HEK293T (cell line): ENCODE results near the gene MRNIP.

ENCODE experiments used
- CTCF ChIA-PET: fragments of 350-600 bp; formaldehyde crosslinking; extraction: SDS; loops from one replicate; lab custom pipeline; 2021; ENCODE audit warnings: antibody characterized with exemption, inconsistent platforms; lab: Yijun Ruan, JAX
- POLR2A ChIA-PET: fragments of 350-600 bp; formaldehyde crosslinking; extraction: SDS; loops from one replicate; lab custom pipeline; 2020; ENCODE audit warnings: antibody characterized with exemption, inconsistent platforms; lab: Yijun Ruan, JAX
- DNase-seq: peaks from one replicate; pipeline ENCODE4 v3.0.0; 2012; ENCODE audit warnings: mixed read lengths; ENCODE audit errors: extremely low spot score
- ARNT ChIP-seq: fragments of 450-650 bp; IDR thresholded peaks from 2 replicates; pipeline ENCODE4 v1.6.1; 2017; ENCODE audit warnings: mild to moderate bottlenecking
- BHLHE40 ChIP-seq: fragments of 450-650 bp; IDR thresholded peaks from 2 replicates; pipeline ENCODE4 v1.6.1; 2016; ENCODE audit warnings: mild to moderate bottlenecking, moderate library complexity, borderline replicate concordance
- CTBP1 ChIP-seq: fragments of 450-650 bp; IDR thresholded peaks from 2 replicates; pipeline ENCODE4 v1.6.1; 2016; ENCODE audit warnings: borderline replicate concordance
- ELF4 ChIP-seq: fragments of 450-650 bp; IDR thresholded peaks from 2 replicates; pipeline ENCODE4 v1.6.1; 2017; ENCODE audit warnings: antibody characterized with exemption
- FOXA1 ChIP-seq: fragments of 450-650 bp; IDR thresholded peaks from 2 replicates; pipeline ENCODE4 v1.6.1; 2016; ENCODE audit warnings: mild to moderate bottlenecking
- FOXK2 ChIP-seq: fragments of 450-650 bp; IDR thresholded peaks from 2 replicates; pipeline ENCODE4 v1.6.1; 2016; ENCODE audit warnings: mild to moderate bottlenecking
- HDGF ChIP-seq: fragments of 450-650 bp; IDR thresholded peaks from 2 replicates; pipeline ENCODE4 v1.6.1; 2017; ENCODE audit warnings: antibody characterized with exemption, borderline replicate concordance
- L3MBTL2 ChIP-seq: fragments of 450-650 bp; conservative IDR thresholded peaks from 2 replicates; pipeline ENCODE4 v1.6.1; 2016; ENCODE audit warnings: mild to moderate bottlenecking
- LEF1 ChIP-seq: fragments of 450-650 bp; IDR thresholded peaks from 2 replicates; pipeline ENCODE4 v1.6.1; 2017; ENCODE audit warnings: mild to moderate bottlenecking, borderline replicate concordance
- NFRKB ChIP-seq: fragments of 450-650 bp; IDR thresholded peaks from 2 replicates; pipeline ENCODE4 v1.6.1; 2016; ENCODE audit warnings: mild to moderate bottlenecking, moderate library complexity
- SP1 ChIP-seq: fragments of 450-650 bp; IDR thresholded peaks from 2 replicates; pipeline ENCODE4 v1.6.1; 2017
- SUZ12 ChIP-seq: fragments of 450-650 bp; IDR thresholded peaks from 2 replicates; pipeline ENCODE4 v1.6.1; 2016; ENCODE audit warnings: mild to moderate bottlenecking
- TARDBP ChIP-seq: fragments of 450-650 bp; IDR thresholded peaks from 2 replicates; pipeline ENCODE4 v1.6.1; 2016
- ZNF384 ChIP-seq: fragments of 450-650 bp; IDR thresholded peaks from 2 replicates; pipeline ENCODE4 v1.6.1; 2016
- TF ChIP-seq, protein P1 (sequence below): fragments of 450-650 bp; IDR thresholded peaks from 2 replicates; pipeline ENCODE4 v1.6.1; 2016

Gene MRNIP

DNA sequence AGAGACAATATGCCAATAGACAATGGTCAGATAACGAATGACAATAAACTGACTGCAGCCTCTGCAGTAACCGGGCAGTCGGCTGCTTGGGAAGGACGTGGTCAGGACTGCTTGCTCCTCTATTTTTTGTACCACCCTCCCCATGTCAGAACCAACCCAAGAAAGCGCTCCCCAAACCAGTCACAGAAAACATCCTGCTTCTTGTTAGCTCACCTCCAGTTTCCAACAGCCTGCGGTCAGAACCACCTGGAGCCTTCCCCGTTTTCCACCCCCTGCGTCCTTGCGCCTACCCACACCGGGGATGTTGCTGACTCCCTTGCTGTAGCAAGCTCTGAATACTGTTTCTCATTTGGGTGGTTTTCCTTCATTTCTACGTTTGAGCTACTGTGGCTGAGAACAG, 1.7 kb upstream of the MRNIP start:
- ChIA-PET CTCF (no interaction called here), POLR2A (no interaction called here)
- DNase-seq, result no peak
- TF ChIP-seq ARNT (no peak), CTBP1 (no peak), L3MBTL2 (no peak), SUZ12 (no peak), ELF4 (no peak)

DNA sequence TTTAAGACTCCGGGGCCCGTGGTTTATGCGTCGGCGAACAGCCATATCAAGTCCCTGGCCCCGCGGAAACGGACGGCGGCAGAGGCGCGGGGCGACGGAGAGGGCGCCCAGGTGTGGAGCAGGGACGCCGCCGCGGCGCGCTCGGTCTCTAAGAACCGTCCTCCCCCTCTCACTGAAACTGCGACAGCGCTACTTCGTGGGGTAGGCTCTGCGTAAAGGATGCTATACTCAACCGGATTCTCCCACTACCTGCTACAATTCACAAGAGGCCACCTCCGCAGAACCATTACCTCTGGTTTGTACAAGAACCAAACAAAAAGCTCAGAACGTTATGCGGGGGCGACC, 404 bp downstream of the MRNIP start:
- peak; percentile 60 for DNase-seq
- ChIA-PET CTCF (no interaction called here), POLR2A (interaction anchor here (1.0 to 1.2 kb wide), 3 partner anchors 12 to 39 kb away, joined by 3 read pairs; no protein-coding TSS in a partner anchor)
- TF ChIP-seq NFRKB, result no peak
- no peak for TF ChIP-seq TARDBP
- TF ChIP-seq, protein P1, sequence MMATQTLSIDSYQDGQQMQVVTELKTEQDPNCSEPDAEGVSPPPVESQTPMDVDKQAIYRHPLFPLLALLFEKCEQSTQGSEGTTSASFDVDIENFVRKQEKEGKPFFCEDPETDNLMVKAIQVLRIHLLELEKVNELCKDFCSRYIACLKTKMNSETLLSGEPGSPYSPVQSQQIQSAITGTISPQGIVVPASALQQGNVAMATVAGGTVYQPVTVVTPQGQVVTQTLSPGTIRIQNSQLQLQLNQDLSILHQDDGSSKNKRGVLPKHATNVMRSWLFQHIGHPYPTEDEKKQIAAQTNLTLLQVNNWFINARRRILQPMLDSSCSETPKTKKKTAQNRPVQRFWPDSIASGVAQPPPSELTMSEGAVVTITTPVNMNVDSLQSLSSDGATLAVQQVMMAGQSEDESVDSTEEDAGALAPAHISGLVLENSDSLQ, result no peak
- TF ChIP-seq SUZ12, result no peak
- no peak for TF ChIP-seq ARNT
- no peak for TF ChIP-seq ELF4
- no peak for TF ChIP-seq CTBP1
- TF ChIP-seq LEF1, result no peak

DNA sequence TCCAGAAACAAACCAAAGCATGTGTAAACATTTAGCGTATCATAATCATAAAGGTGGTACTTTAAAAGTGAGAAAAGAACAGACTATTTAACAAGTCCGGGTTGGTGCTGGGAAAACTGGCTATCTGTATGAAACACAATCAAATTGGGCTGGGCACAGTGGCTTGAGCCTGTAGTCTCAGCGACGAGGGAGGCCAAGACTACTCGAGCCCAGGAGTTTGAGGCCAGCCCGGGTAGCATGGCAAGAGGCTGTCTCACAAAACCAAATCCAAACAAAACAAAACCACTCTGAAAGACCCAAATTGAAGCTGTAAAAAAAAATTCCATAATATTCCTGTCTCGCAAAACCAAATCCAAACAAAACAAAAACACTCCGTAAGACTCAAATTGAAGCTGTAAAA, 4.3 kb downstream of the MRNIP start:
- DNase-seq, result no peak
- no peak for TF ChIP-seq BHLHE40
- TF ChIP-seq, protein P1, result no peak
- no peak for TF ChIP-seq CTBP1
- TF ChIP-seq L3MBTL2, result no peak
- no peak for TF ChIP-seq ARNT
- TF ChIP-seq FOXA1, result no peak
- no peak for TF ChIP-seq TARDBP
- no peak for TF ChIP-seq FOXK2
- no peak for TF ChIP-seq HDGF
- no peak for TF ChIP-seq ZNF384
- TF ChIP-seq SP1, result no peak
- ChIA-PET CTCF (no interaction called here), POLR2A (no interaction called here)

DNA sequence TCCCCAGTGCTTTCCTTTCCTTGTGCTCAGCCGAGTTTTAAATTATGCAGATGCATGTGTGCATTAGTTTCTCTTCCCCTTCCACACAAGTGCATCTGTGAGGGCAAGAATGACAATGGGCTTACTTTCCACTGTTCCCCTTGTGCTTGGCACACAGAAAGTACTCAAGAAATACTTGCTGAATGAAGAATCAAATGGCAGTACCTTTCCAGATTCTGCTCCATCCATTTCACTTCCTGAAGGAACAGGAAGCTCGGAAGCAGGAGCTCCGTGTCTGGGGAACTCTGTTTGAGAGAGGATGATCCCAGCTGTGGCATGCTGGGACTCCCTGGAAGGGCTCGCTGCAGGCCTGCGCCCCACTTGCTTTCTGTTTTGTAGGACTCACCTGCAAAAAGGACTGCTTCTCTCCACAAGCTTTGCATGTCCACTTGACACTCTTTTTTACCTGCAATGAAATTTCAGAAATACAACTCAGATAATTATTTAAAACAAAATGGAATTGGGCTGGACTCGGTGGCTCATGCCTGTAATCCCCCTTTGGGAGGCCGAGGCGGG, 5.5 kb downstream of the MRNIP start:
- TF ChIP-seq, protein P1, result no peak
- TF ChIP-seq HDGF (no peak), FOXK2 (no peak), ZNF384 (no peak), ELF4 (no peak)
- ChIA-PET CTCF (no interaction called here), POLR2A (no interaction called here)
- no peak for DNase-seq

DNA sequence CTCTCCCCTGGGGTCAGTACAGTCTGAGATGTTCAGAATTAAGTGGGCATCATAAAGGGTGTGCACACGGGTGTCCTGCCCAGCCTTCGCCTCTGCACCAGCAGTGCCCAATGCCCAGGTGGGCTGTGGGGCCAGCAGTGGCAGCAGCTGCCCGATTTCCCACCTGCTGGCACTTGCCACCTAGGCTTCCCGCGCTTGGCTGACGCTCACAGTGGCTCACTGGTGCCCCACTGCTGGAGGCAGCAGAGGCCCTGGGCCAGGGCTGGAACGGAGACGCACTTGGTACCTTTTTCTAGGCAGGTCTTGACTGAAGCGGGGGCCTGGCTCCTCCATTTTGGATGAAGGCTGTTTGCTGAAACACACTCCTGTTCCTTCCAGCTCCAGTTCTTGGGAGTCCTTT, 17.0 kb downstream of the MRNIP start:
- no peak for TF ChIP-seq LEF1
- TF ChIP-seq CTBP1, result no peak
- no peak for TF ChIP-seq ZNF384
- ChIA-PET POLR2A (interaction anchor here (1.0 kb wide), 1 partner anchor 218 kb away, joined by 3 read pairs; the partner anchor contains the start of gene HNRNPH1), CTCF (interaction anchor here (0.6 kb wide), 1 partner anchor 79 kb away, joined by 3 read pairs; no protein-coding TSS in a partner anchor)
- no peak for DNase-seq

DNA sequence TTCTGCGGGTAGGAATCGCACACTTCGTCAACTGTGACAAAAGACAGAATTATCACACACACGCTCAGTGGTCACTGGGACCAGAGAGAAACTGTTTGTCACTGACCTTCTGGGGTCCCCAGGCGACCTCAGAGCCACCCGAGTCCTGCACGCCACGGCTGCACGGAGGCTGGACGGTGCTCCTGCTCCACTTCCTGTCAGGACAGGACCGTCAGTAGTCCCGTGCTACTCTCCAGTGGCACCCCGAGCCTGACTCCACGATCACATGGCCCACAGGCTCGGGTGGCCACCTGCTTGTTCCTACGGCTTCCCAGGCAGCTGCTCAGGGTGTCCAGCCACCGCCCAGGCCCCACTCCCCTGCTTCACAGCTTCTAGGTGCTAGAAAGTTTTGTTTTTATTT, 17.9 kb downstream of the MRNIP start:
- DNase-seq, result no peak
- TF ChIP-seq TARDBP, result no peak
- no peak for TF ChIP-seq NFRKB
- TF ChIP-seq SP1, result no peak
- TF ChIP-seq BHLHE40, result no peak
- no peak for TF ChIP-seq L3MBTL2
- no peak for TF ChIP-seq HDGF
- no peak for TF ChIP-seq LEF1
- no peak for TF ChIP-seq FOXK2
- no peak for TF ChIP-seq CTBP1
- TF ChIP-seq, protein P1, result no peak
- TF ChIP-seq ARNT, result no peak
- no peak for TF ChIP-seq ZNF384
- CTCF ChIA-PET, result no interaction called here
- POLR2A ChIA-PET, result interaction anchor here (1.0 kb wide), 1 partner anchor 217 kb away, joined by 3 read pairs; the partner anchor contains the start of gene HNRNPH1

DNA sequence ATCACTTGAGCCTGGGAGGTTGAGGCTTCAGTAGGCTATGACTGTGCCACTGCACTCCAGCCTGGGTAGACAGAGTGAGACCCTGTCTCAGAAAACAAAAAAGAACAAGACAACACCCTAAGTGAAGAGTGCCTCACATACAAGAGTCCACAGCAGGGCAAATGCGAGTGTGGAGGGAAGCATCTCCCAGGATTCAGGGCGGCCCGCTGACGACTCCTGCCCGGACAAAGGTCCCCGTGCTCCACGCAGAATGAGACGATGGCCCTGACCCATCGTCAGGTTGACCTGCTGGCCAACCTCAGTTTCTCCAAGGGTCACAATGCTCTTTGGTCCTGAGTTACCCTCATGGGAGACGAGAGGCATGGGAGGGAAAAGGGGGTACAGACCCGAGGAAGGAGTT, 18.3 kb downstream of the MRNIP start:
- DNase-seq, result no peak
- no peak for TF ChIP-seq L3MBTL2
- TF ChIP-seq ARNT, result no peak
- ChIA-PET POLR2A (no interaction called here), CTCF (no interaction called here)
